Osteoblast (primary cell): ENCODE results near the gene CHN1. TPM values are rescaled to one million over a fixed set of nuclear protein-coding genes. Genes with fewer than 3 reads are reported as not detected.

ENCODE experiments used
- DNase-seq: peaks from one replicate; pipeline ENCODE4 v3.0.0; 2011; ENCODE audit warnings: low spot score, mixed read lengths; ENCODE audit not compliant: insufficient read length; ENCODE audit errors: missing footprints
- H2AFZ ChIP-seq: 2 replicates; pipeline ENCODE4 v1.6.0; 2011; ENCODE audit warnings: mild to moderate bottlenecking, low read length
- H3K27ac ChIP-seq: 2 replicates; pipeline ENCODE4 v1.5.1; 2011; ENCODE audit warnings: mild to moderate bottlenecking, low read depth, low read length, moderate library complexity
- H3K27me3 ChIP-seq: 2 replicates; pipeline ENCODE4 v1.6.0; 2012; ENCODE audit warnings: mild to moderate bottlenecking, control low read depth, inconsistent platforms, low read length, moderate library complexity; ENCODE audit not compliant: insufficient read depth
- H3K36me3 ChIP-seq: 2 replicates; pipeline ENCODE4 v1.5.1; 2011; ENCODE audit warnings: mild to moderate bottlenecking, low read length, control low read depth, moderate library complexity; ENCODE audit not compliant: insufficient read depth
- H3K4me1 ChIP-seq: 2 replicates; pipeline ENCODE4 v1.5.1; 2011; ENCODE audit warnings: mild to moderate bottlenecking, low read length, control low read depth, moderate library complexity; ENCODE audit not compliant: insufficient read depth
- H3K4me2 ChIP-seq: 2 replicates; pipeline ENCODE4 v1.6.0; 2011; ENCODE audit warnings: mild to moderate bottlenecking, low read length; ENCODE audit not compliant: insufficient read depth
- H3K4me3 ChIP-seq: fragments of 200-600 bp; sonication (generic); 3 replicates; pipeline ENCODE4 v1.5.1; 2012; ENCODE audit warnings: mild to moderate bottlenecking, low read length, inconsistent platforms; ENCODE audit not compliant: insufficient read depth
- H3K79me2 ChIP-seq: 2 replicates; pipeline ENCODE4 v1.6.0; 2012; ENCODE audit warnings: mild to moderate bottlenecking, low read length, control low read depth, inconsistent platforms; ENCODE audit not compliant: insufficient read depth
- H3K9me3 ChIP-seq: 2 replicates; pipeline ENCODE4 v1.5.1; 2011; ENCODE audit warnings: low read depth, low read length, control low read depth
- H4K20me1 ChIP-seq: 2 replicates; pipeline ENCODE4 v1.6.0; 2012; ENCODE audit warnings: mild to moderate bottlenecking, low read length, control low read depth; ENCODE audit not compliant: insufficient read depth
- total RNA-seq: library from RNA; depleted of rRNA; stranded (reverse); fragments of >200 nt; gene quantifications from 2 replicates; pipeline ENCODE4 v1.2.3, GENCODE V29; 2012
- TF ChIP-seq, protein P1 (sequence below): IDR thresholded peaks from 2 replicates; pipeline ENCODE4 v1.5.1; 2011; ENCODE audit warnings: mild to moderate bottlenecking, low read depth, low read length, moderate library complexity; ENCODE audit errors: extremely low read depth

The CHN1 gene
- total RNA-seq, 1 donor, result 33.7 TPM

DNA sequence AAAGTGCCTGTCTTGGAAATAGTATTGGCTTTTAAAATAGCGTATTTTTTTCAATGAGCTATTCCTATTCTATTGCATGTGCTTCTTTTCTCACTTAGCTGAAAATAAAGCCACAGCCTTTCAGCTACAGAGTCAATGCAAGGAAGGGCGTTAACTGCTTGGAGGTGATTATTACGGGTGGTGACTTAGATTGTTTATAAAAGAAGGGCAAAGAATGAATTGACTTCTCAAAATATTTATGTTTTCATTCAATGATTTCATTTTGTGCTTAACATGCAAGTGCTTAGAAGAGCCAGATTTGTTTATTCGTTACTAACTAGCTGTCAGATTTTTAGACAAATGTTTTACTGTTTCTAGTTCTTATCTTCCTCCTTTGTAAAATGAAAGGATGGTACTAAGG, 2.8 kb upstream of the CHN1 start:
- H3K27ac ChIP-seq, result no peak overlapping the region
- H3K27me3 ChIP-seq, result peaks cover 60% of the 10 kb centered on the region
- no peaks in the 10 kb centered on the region for H3K36me3 ChIP-seq
- no peak overlapping the region for H3K4me3 ChIP-seq
- H3K9me3 ChIP-seq, result no peaks in the 10 kb centered on the region
- TF ChIP-seq, protein P1, sequence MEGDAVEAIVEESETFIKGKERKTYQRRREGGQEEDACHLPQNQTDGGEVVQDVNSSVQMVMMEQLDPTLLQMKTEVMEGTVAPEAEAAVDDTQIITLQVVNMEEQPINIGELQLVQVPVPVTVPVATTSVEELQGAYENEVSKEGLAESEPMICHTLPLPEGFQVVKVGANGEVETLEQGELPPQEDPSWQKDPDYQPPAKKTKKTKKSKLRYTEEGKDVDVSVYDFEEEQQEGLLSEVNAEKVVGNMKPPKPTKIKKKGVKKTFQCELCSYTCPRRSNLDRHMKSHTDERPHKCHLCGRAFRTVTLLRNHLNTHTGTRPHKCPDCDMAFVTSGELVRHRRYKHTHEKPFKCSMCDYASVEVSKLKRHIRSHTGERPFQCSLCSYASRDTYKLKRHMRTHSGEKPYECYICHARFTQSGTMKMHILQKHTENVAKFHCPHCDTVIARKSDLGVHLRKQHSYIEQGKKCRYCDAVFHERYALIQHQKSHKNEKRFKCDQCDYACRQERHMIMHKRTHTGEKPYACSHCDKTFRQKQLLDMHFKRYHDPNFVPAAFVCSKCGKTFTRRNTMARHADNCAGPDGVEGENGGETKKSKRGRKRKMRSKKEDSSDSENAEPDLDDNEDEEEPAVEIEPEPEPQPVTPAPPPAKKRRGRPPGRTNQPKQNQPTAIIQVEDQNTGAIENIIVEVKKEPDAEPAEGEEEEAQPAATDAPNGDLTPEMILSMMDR, result no peak
- no peaks in the 10 kb centered on the region for H4K20me1 ChIP-seq
- no peak overlapping the region for H3K4me2 ChIP-seq
- no peak for DNase-seq
- peaks cover 3% of the 10 kb centered on the region for H3K4me1 ChIP-seq
- no peak overlapping the region for H2AFZ ChIP-seq
- no peaks in the 10 kb centered on the region for H3K79me2 ChIP-seq

DNA sequence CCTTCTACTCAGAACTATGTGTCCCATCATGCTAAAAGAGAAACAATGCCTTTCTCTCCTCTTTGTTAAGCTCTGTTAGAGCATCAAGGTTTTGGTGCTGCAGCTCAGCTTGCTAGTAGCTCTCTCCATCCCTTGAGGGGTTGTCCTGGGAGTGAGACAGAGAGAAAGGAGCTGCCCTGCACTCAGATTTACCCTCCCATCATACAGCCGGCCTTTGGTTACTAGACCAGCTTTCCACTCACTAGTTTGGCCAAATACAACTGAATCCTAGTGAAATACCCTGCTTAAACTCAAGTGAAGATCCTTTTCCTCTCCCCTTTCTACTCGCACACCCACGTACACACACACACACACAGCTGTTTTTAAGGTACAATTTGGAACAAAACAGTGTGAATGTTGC, 2.3 kb upstream of the CHN1 start:
- H4K20me1 ChIP-seq, result no peaks in the 10 kb centered on the region

DNA sequence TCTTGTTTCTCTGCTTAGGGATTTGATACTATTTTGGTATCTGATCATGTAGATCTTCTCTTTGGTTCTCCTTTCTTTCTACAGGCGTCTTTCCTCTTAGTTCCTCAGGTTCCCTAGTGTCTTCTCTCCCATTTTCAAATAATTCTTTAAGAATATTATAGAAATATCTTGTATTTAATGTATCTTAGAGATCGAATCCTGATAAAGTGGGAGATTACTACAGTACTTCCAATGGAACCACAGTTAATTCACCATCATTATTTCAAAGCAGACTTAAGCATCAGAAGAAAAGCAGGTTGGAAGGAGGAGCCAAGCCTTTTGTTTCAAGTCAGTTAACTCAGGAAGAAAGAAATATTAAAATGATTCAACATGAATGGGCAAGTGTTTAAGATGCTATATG, 1.1 kb upstream of the CHN1 start:
- no peak for DNase-seq
- TF ChIP-seq, protein P1, result no peak
- Histone ChIP-seq H3K4me2 (no peak overlapping the region), H4K20me1 (no peaks in the 10 kb centered on the region), H3K27me3 (peaks cover 76% of the 10 kb centered on the region), H3K4me1 (peaks cover 3% of the 10 kb centered on the region), H3K27ac (no peak overlapping the region), H3K36me3 (no peaks in the 10 kb centered on the region), H2AFZ (no peak overlapping the region), H3K4me3 (no peak overlapping the region), H3K79me2 (no peaks in the 10 kb centered on the region), H3K9me3 (no peaks in the 10 kb centered on the region)

More for the DNA sequence above, 2.3 kb upstream of the CHN1 start:
- DNase-seq, result no peak
- Histone ChIP-seq H3K79me2 (no peaks in the 10 kb centered on the region), H3K27ac (no peak overlapping the region), H2AFZ (no peak overlapping the region), H3K4me1 (peaks cover 3% of the 10 kb centered on the region), H3K9me3 (no peaks in the 10 kb centered on the region), H3K36me3 (no peaks in the 10 kb centered on the region), H3K4me2 (no peak overlapping the region), H3K4me3 (no peak overlapping the region), H3K27me3 (peaks cover 65% of the 10 kb centered on the region)
- TF ChIP-seq, protein P1, result no peak

DNA sequence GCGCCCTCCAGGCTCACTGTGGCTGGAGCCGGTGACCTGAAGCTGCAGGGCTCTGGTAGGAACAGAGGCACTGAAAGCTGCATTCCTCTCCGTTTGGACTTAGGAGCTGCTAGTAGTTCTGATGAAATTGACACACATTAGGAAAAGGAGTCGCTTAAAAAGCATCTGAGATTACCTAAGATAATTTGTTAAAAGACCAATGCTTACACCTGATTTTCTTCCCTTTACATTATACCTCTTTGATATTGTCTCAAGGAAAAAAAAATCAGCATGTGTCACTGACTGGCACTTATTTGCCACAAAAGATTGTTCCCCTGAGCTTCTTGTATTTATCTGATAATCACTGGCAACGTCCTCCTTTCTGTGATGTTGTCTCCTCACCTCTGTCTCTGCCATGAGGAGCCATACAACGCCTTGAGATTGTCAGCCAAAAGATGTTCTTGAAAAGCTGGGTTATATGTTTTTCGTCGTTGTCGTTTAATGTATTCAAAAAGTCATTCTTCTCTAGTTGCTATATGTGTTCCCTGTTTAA, 618 bp upstream of the CHN1 start:
- Histone ChIP-seq H3K4me3 (peak overlapping the region; percentile 75), H4K20me1 (no peaks in the 10 kb centered on the region), H3K4me2 (peak overlapping the region; percentile 81), H3K36me3 (no peaks in the 10 kb centered on the region), H3K79me2 (no peaks in the 10 kb centered on the region), H2AFZ (peak overlapping the region; percentile 88), H3K27ac (no peak overlapping the region), H3K4me1 (peaks cover 3% of the 10 kb centered on the region), H3K9me3 (no peaks in the 10 kb centered on the region), H3K27me3 (peaks cover 76% of the 10 kb centered on the region)
- TF ChIP-seq, protein P1, result no peak
- DNase-seq, result no peak
